HepG2 (cell line): ENCODE measurements around the gene SLC9A8. TPM values are rescaled to one million over a fixed set of nuclear protein-coding genes. Genes with fewer than 3 reads are reported as not detected.
A peak's percentile ranks its signal among the peaks of the same experiment; 100 is the strongest.

Experiments used
- ATAC-seq: fragments of 200-7000 bp; cut with Tn5 transposase; 3 replicates; pipeline ENCODE4 v1.9.1; 2020; ENCODE audit warnings: mild to moderate bottlenecking, moderate library complexity
- BruUV-seq: library from RNA; stranded (reverse); fragments of 400-500 nt; replicated peaks from 2 replicates; lab custom pipeline; 2021; lab: Mats Ljungman, UMichigan
- CTCF ChIA-PET: fragments of 300-600 bp; formaldehyde crosslinking; extraction: SDS; loops from one replicate; lab custom pipeline; 2021; ENCODE audit warnings: low total read pairs, inconsistent platforms, low intra/inter-chr PET ratio; lab: Yijun Ruan, JAX
- POLR2A ChIA-PET: fragments of 350-600 bp; sonication (Branson Sonifier 250); formaldehyde crosslinking; loops from one replicate; lab custom pipeline; 2020; ENCODE audit warnings: antibody characterized with exemption, inconsistent platforms; lab: Yijun Ruan, JAX
- DNase-seq: peaks from one replicate; pipeline ENCODE4 v3.0.0-alpha.2; 2015; ENCODE audit warnings: low spot score
- FAIRE-seq: peaks from 3 replicates; lab custom pipeline; 2011; peaks lifted over from hg19 to GRCh38; lab: Jason Lieb, UNC
- H2AFZ ChIP-seq: one replicate; pipeline ENCODE4 v1.6.1; 2011; ENCODE audit warnings: low read length, inconsistent platforms
- H3K27ac ChIP-seq: fragments of 300-600 bp; 3 replicates; pipeline ENCODE4 v1.8.0; 2011; ENCODE audit warnings: mixed run types, mild to moderate bottlenecking, mixed read lengths, low read length, inconsistent platforms; ENCODE audit not compliant: insufficient read depth; ENCODE audit errors: extremely low read length
- H3K27me3 ChIP-seq, 2 experiments: fragments of 200-600 bp in 1 of 2; 2 replicates in 1 of 2; 3 replicates in 1 of 2; pipeline versions ENCODE4 v1.6.0 to v1.8.0; 2011; ENCODE audit warnings: low read length in 2 of 2, mild to moderate bottlenecking in 2 of 2, moderate library complexity in 2 of 2, inconsistent platforms in 1 of 2; ENCODE audit not compliant: insufficient read depth in 2 of 2, control insufficient read depth in 1 of 2
- H3K36me3 ChIP-seq, 2 experiments: fragments of 200-600 bp in 1 of 2; replicated peaks in 1 of 2; 2 replicates in 1 of 2; 3 replicates in 1 of 2; pipeline versions ENCODE4 v1.5.1 to v1.8.0; 2011; ENCODE audit warnings: low read length in 2 of 2, inconsistent platforms in 1 of 2; ENCODE audit not compliant: insufficient read depth in 2 of 2, control insufficient read depth in 1 of 2
- H3K4me1 ChIP-seq: 2 replicates; pipeline ENCODE4 v1.5.1; 2012; ENCODE audit warnings: low read length, inconsistent platforms; ENCODE audit not compliant: insufficient read depth
- H3K4me2 ChIP-seq: 2 replicates; pipeline ENCODE4 v1.6.0; 2011; ENCODE audit warnings: low read depth, low read length, inconsistent platforms
- H3K4me3 ChIP-seq, 3 experiments: fragments of 200-600 bp in 1 of 3; sonication (generic), shearing (Covaris generic) in 1 of 3; replicated peaks in 1 of 3; 2 replicates each; pipeline ENCODE4 v1.5.1; 2011 to 2016; ENCODE audit warnings: low read length in 3 of 3, inconsistent platforms in 2 of 3, low read depth in 2 of 3, mild to moderate bottlenecking in 2 of 3, control low read depth in 1 of 3, mixed read lengths in 1 of 3; ENCODE audit not compliant: insufficient read depth in 1 of 3
- H3K79me2 ChIP-seq: one replicate; pipeline ENCODE4 v1.6.1; 2011; ENCODE audit warnings: low read length, inconsistent platforms; ENCODE audit not compliant: insufficient read depth
- H3K9ac ChIP-seq: 2 replicates; pipeline ENCODE4 v1.6.0; 2011; ENCODE audit warnings: mild to moderate bottlenecking, low read depth, low read length, inconsistent platforms; ENCODE audit not compliant: insufficient read depth
- H3K9me3 ChIP-seq: 2 replicates; pipeline ENCODE4 v1.5.1; 2012; ENCODE audit warnings: mild to moderate bottlenecking, low read length
- H4K20me1 ChIP-seq: 2 replicates; pipeline ENCODE4 v1.6.0; 2011; ENCODE audit warnings: inconsistent platforms, mild to moderate bottlenecking, low read length, moderate library complexity; ENCODE audit not compliant: insufficient read depth
- KDM2A ChIP-seq: sonication (generic); formaldehyde crosslinking; IDR thresholded peaks from 2 replicates; pipeline ENCODE4 v1.4.0; 2020; ENCODE audit warnings: low read depth, missing genetic modification reagents, borderline replicate concordance
- KDM5A ChIP-seq: fragments of 200-600 bp; sonication (generic); IDR thresholded peaks from 2 replicates; pipeline ENCODE4 v1.7.0; 2018; ENCODE audit warnings: antibody characterized with exemption, mild to moderate bottlenecking, low read length, borderline replicate concordance
- RARA ChIP-seq: IDR thresholded peaks from 2 replicates; pipeline ENCODE4 v1.6.1; 2016; ENCODE audit warnings: missing genetic modification reagents, missing compliant biosample characterization
- RBAK ChIP-seq: sonication (generic); formaldehyde crosslinking; IDR thresholded peaks from 2 replicates; pipeline ENCODE4 v1.5.1; 2020; ENCODE audit warnings: mild to moderate bottlenecking, missing genetic modification reagents
- SMYD3 ChIP-seq: sonication (generic); formaldehyde crosslinking; IDR thresholded peaks from 2 replicates; pipeline ENCODE4 v1.8.1; 2023; ENCODE audit warnings: mild to moderate bottlenecking, missing genetic modification reagents
- SNRNP70 ChIP-seq: fragments of 200-400 bp; formaldehyde crosslinking; IDR thresholded peaks from 2 replicates; pipeline ENCODE4 v1.6.1; 2017; ENCODE audit warnings: mild to moderate bottlenecking, low read depth, low read length, moderate library complexity
- TGIF2 ChIP-seq: IDR thresholded peaks from 2 replicates; pipeline ENCODE4 v1.6.1; 2016; ENCODE audit warnings: control low read depth, missing compliant biosample characterization
- ZC3H4 ChIP-seq: sonication (generic); formaldehyde crosslinking; IDR thresholded peaks from 2 replicates; pipeline ENCODE4 v1.4.0; 2020; ENCODE audit warnings: missing genetic modification reagents, borderline replicate concordance
- ZFX ChIP-seq: sonication (generic); formaldehyde crosslinking; IDR thresholded peaks from 2 replicates; pipeline ENCODE4 v1.4.0; 2020; ENCODE audit warnings: mild to moderate bottlenecking, low read depth, missing genetic modification reagents, moderate library complexity
- ZNF382 ChIP-seq: sonication (generic); formaldehyde crosslinking; IDR thresholded peaks from 2 replicates; pipeline ENCODE4 v1.5.0; 2020; ENCODE audit warnings: missing genetic modification reagents, mild to moderate bottlenecking, borderline replicate concordance
- ZNF547 ChIP-seq: sonication (generic); formaldehyde crosslinking; IDR thresholded peaks from 2 replicates; pipeline ENCODE4 v1.5.1; 2020; ENCODE audit warnings: mild to moderate bottlenecking, missing genetic modification reagents
- ZNF598 ChIP-seq: sonication (generic); formaldehyde crosslinking; IDR thresholded peaks from 2 replicates; pipeline ENCODE4 v1.5.1; 2020; ENCODE audit warnings: mild to moderate bottlenecking, missing genetic modification reagents, borderline replicate concordance
- ZNF780A ChIP-seq: sonication (generic); formaldehyde crosslinking; IDR thresholded peaks from 2 replicates; pipeline ENCODE4 v1.8.0; 2022; ENCODE audit warnings: mild to moderate bottlenecking, missing genetic modification reagents, moderate library complexity
- WGBS: methylation state at CpG from one replicate; pipeline ENCODE4 v1.1.6; 2017; ENCODE audit warnings: low lambda C conversion rate; 5-methylcytosine and 5-hydroxymethylcytosine counted together
- in situ Hi-C: cut with HindIII; loops from 2 replicates; pipeline ENCODE4 v1.10.0; 2017; ENCODE audit warnings: low pct_unique_long_range_greater_than_20kb; ENCODE audit not compliant: extremely low pct_ligation_motif_present
- intact Hi-C: fragments of 100-400 bp; cut with micrococcal nuclease; formaldehyde crosslinking; loops from one replicate; pipeline ENCODE4 v1.10.0; 2022; ENCODE audit not compliant: unreplicated experiment
- polyA plus RNA-seq, 8 experiments: library from polyadenylated mRNA; depleted of rRNA in 3 of 8; stranded (reverse) in 7 of 8; unstranded in 1 of 8; fragments of >200 nt; fragmentation: Illumina TruSeq in 4 of 8; extraction: Trizol in 4 of 8; gene quantifications; 2 replicates each; pipeline versions ENCODE4 v1.2.1 to v1.2.3, GENCODE V29; 2011 to 2016; ENCODE audit warnings: low read depth in 4 of 8, missing spikeins in 1 of 8, mixed read lengths in 1 of 8; ENCODE audit not compliant: insufficient read depth in 1 of 8
- total RNA-seq, 5 experiments: library from RNA; depleted of rRNA; stranded (reverse); fragments of >200 nt; fragmentation: Illumina TruSeq; extraction: Trizol; gene quantifications; 2 replicates each; pipeline ENCODE4 v1.2.3, GENCODE V29; 2016; ENCODE audit warnings: low read depth in 1 of 5
- TF ChIP-seq, protein P1 (sequence below), 2 experiments: sonication (generic) in 1 of 2; formaldehyde crosslinking in 1 of 2; IDR thresholded peaks; 2 replicates each; pipeline versions ENCODE4 v1.5.1 to v1.6.1; 2011 to 2020; ENCODE audit warnings: borderline replicate concordance in 1 of 2, low read depth in 1 of 2, low read length in 1 of 2, mild to moderate bottlenecking in 1 of 2, missing genetic modification reagents in 1 of 2, moderate library complexity in 1 of 2
- TF ChIP-seq, protein P2 (sequence below): sonication (generic); formaldehyde crosslinking; IDR thresholded peaks from 2 replicates; pipeline ENCODE4 v1.4.0; 2020; ENCODE audit warnings: missing genetic modification reagents
- TF ChIP-seq, protein P3 (sequence below): IDR thresholded peaks from 2 replicates; pipeline ENCODE4 v1.6.1; 2016
- TF ChIP-seq, protein P4 (sequence below): sonication (generic); formaldehyde crosslinking; IDR thresholded peaks from 2 replicates; pipeline ENCODE4 v1.5.1; 2020; ENCODE audit warnings: mild to moderate bottlenecking, moderate library complexity, missing genetic modification reagents

SLC9A8 gene
- total and polyA plus RNA-seq, 2 of the 13 experiments (the other 11 are each of a cell fraction or from before 2014, with no cell fraction given), result 4.1 to 7.4 TPM

DNA sequence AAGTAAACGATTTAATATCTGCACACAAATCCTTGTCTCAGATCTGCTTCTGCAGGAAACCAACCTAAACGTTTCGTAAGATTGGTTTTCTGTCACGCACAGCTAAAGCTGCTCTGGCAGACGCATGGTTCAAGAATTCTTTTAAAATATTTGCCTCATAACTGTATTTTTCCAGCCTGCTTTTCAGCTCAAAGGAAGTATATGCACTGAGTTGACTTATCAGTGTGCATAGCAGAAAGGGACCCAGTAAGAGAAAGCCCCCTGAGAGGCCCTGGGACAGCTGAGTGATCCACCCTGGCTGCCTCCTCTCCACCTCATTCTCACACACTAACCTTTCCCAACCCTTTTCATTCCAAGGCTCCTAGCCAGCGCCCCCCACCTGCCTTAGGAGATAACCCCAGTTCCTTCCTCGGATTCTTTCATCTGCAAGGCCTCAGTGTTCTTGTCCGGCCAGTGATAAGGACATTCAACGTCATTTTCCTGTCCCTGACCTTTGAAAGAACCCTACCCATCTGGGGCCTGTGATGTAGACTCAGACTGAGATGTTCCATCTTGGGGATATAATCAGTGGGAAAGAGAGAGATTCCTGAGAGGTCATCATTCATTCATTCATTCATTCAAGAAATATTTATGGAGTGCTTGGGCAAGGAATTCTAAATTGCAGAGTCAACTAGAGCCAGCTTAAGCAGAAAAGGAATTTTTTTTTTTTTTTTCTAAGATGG is 22.4 kb upstream of the SLC9A8 start:
- in situ Hi-C loops, result no loop called here
- intact Hi-C loops, result no loop called here
- 2% methylated on average over 9 of the region's 9 CpGs for WGBS
- Histone ChIP-seq H2AFZ (peak overlapping the region; percentile 37), H3K9me3 (no peaks in the 10 kb centered on the region), H3K9ac (no peak overlapping the region), H3K27me3 (no peaks in the 10 kb centered on the region; a peak in 1 of 5 replicates), H3K36me3 (no peaks in the 10 kb centered on the region), H3K4me3 (peak overlapping the region in 2 of 3 experiments; percentile 1 to 13; a peak in 2 of 6 replicates), H4K20me1 (no peaks in the 10 kb centered on the region), H3K79me2 (no peaks in the 10 kb centered on the region), H3K27ac (no peak overlapping the region), H3K4me1 (peaks cover 65% of the 10 kb centered on the region), H3K4me2 (peak overlapping the region; percentile 63)
- BruUV-seq, result no TSS peak
- POLR2A ChIA-PET, result interaction anchor here (3.2 kb wide), 1 partner anchor 23 kb away, joined by 11 read pairs; the partner anchor contains the start of gene SLC9A8
- ATAC-seq (peak; percentile 60), DNase-seq (peak; percentile 49), FAIRE-seq (no peak)
- CTCF ChIA-PET, result no interaction called here
- TF ChIP-seq ZNF780A (CRISPR knock-in tag) (no peak), TGIF2 (CRISPR knock-in tag) (no peak), ZC3H4 (CRISPR knock-in tag) (no peak), RBAK (CRISPR knock-in tag) (no peak), KDM2A (CRISPR knock-in tag) (0 out of 2 replicates have a peak, but pooled peaks have one; percentile 13), RARA (peak; percentile 55; the same call in 1 of the 2 replicates), ZNF598 (CRISPR knock-in tag) (no peak), ZNF547 (CRISPR knock-in tag) (no peak), SMYD3 (CRISPR knock-in tag) (no peak), ZFX (CRISPR knock-in tag) (peak; percentile 26; the same call in 1 of the 2 replicates), ZNF382 (no peak), KDM5A (no peak), SNRNP70 (no peak)
- TF ChIP-seq, protein P1, sequence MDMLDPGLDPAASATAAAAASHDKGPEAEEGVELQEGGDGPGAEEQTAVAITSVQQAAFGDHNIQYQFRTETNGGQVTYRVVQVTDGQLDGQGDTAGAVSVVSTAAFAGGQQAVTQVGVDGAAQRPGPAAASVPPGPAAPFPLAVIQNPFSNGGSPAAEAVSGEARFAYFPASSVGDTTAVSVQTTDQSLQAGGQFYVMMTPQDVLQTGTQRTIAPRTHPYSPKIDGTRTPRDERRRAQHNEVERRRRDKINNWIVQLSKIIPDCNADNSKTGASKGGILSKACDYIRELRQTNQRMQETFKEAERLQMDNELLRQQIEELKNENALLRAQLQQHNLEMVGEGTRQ (IDR thresholded peaks at IDR 0.05; ENCODE audit: low read depth, low read length), result no peak
- TF ChIP-seq, protein P1 (CRISPR knock-in tag; IDR thresholded peaks at IDR 0.05; ENCODE audit: borderline replicate concordance), result no peak
- TF ChIP-seq, protein P2, sequence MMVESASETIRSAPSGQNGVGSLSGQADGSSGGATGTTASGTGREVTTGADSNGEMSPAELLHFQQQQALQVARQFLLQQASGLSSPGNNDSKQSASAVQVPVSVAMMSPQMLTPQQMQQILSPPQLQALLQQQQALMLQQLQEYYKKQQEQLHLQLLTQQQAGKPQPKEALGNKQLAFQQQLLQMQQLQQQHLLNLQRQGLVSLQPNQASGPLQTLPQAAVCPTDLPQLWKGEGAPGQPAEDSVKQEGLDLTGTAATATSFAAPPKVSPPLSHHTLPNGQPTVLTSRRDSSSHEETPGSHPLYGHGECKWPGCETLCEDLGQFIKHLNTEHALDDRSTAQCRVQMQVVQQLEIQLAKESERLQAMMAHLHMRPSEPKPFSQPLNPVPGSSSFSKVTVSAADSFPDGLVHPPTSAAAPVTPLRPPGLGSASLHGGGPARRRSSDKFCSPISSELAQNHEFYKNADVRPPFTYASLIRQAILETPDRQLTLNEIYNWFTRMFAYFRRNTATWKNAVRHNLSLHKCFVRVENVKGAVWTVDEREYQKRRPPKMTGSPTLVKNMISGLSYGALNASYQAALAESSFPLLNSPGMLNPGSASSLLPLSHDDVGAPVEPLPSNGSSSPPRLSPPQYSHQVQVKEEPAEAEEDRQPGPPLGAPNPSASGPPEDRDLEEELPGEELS (CRISPR knock-in tag), result no peak
- TF ChIP-seq, protein P3, sequence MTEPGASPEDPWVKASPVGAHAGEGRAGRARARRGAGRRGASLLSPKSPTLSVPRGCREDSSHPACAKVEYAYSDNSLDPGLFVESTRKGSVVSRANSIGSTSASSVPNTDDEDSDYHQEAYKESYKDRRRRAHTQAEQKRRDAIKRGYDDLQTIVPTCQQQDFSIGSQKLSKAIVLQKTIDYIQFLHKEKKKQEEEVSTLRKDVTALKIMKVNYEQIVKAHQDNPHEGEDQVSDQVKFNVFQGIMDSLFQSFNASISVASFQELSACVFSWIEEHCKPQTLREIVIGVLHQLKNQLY (CRISPR knock-in tag), result no peak
- TF ChIP-seq, protein P4, sequence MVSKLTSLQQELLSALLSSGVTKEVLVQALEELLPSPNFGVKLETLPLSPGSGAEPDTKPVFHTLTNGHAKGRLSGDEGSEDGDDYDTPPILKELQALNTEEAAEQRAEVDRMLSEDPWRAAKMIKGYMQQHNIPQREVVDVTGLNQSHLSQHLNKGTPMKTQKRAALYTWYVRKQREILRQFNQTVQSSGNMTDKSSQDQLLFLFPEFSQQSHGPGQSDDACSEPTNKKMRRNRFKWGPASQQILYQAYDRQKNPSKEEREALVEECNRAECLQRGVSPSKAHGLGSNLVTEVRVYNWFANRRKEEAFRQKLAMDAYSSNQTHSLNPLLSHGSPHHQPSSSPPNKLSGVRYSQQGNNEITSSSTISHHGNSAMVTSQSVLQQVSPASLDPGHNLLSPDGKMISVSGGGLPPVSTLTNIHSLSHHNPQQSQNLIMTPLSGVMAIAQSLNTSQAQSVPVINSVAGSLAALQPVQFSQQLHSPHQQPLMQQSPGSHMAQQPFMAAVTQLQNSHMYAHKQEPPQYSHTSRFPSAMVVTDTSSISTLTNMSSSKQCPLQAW, result no peak
